NCI-H146 (cell line): ENCODE data around the gene DDA1.

ENCODE experiments used
- DNase-seq: peaks from one replicate; lab custom pipeline; 2025; lab: John Stamatoyannopoulos, UW

The DDA1 gene

GRCh38 chr19:17330262-17331044 lies 21.1 kb downstream of the DDA1 start:
- no peak for DNase-seq

- DNase-seq: peak; percentile 57
Measured at GRCh38 chr19:17331045-17331558, 21.7 kb downstream of the DDA1 start.

- DNase-seq: no peak
Measured at GRCh38 chr19:17332360-17332676, 23.0 kb downstream of the DDA1 start.

- peak; percentile 72 for DNase-seq
Measured at GRCh38 chr19:17332677-17333581, 23.6 kb downstream of the DDA1 start.

- DNase-seq: no peak
Measured at GRCh38 chr19:17333611-17334413, 24.4 kb downstream of the DDA1 start.

GRCh38 chr19:17334414-17335409 lies 25.3 kb downstream of the DDA1 start, which contains the start of gene ANO8:
Gene ANO8, minus strand, starts transcription at chr19:17334855. Its CDS starts 185 bp downstream, at chr19:17334670.
- DNase-seq: peak; percentile 95

GRCh38 chr19:17335575-17335974 lies 26.2 kb downstream of the DDA1 start:
- no peak for DNase-seq

GRCh38 chr19:17336872-17337674 lies 27.7 kb downstream of the DDA1 start, which contains the start of gene GTPBP3:
Gene GTPBP3, plus strand, starts transcription at chr19:17337553. Its CDS starts 59 bp downstream, at chr19:17337612.
- peak; percentile 100 for DNase-seq

GRCh38 chr19:17337675-17338432 lies 28.5 kb downstream of the DDA1 start:
- peak; percentile 37 for DNase-seq

GRCh38 chr19:17338433-17339078 lies 29.2 kb downstream of the DDA1 start:
- DNase-seq: no peak

- DNase-seq: no peak
Measured at GRCh38 chr19:17339088-17339741, 29.9 kb downstream of the DDA1 start.

- no peak for DNase-seq
Measured at GRCh38 chr19:17340302-17340870, 31.0 kb downstream of the DDA1 start.

GRCh38 chr19:17340871-17341357 lies 31.6 kb downstream of the DDA1 start:
- DNase-seq: no peak

GRCh38 chr19:17341386-17341785 lies 32.0 kb downstream of the DDA1 start:
- DNase-seq: no peak

- DNase-seq: no peak
Measured at GRCh38 chr19:17341845-17342244, 32.5 kb downstream of the DDA1 start.

GRCh38 chr19:17346109-17346671 lies 36.8 kb downstream of the DDA1 start:
- peak; percentile 58 for DNase-seq

GRCh38 chr19:17347361-17347760 lies 38.0 kb downstream of the DDA1 start:
- DNase-seq: no peak
